Hepatic stellate cell (primary cell): Measurements from ENCODE around the gene LRRC58.
"Not testable (repeated sequence)": the region's sequence is repeated elsewhere in the genome, so short reads cannot be mapped to it uniquely, and the experiment has no call there.

Experiments
- DNase-seq: peaks from one replicate; pipeline ENCODE4 v3.0.0; 2011; ENCODE audit warnings: low spot score

The LRRC58 gene

GRCh38 chr3:120348991-120349854 lies at the start of gene LRRC58:
LRRC58 (minus strand) TSS chr3:120349354; CDS start chr3:120349243, 111 bp downstream.
- peak; percentile 92 for DNase-seq

- no peak for DNase-seq
Measured at GRCh38 chr3:120396469-120396868, 47.3 kb upstream of the LRRC58 start.

GRCh38 chr3:120394347-120394746 lies 45.2 kb upstream of the LRRC58 start:
- no peak for DNase-seq

- no peak for DNase-seq
Measured at GRCh38 chr3:120393761-120394160, 44.6 kb upstream of the LRRC58 start.

- no peak for DNase-seq
Measured at GRCh38 chr3:120393243-120393642, 44.1 kb upstream of the LRRC58 start.

GRCh38 chr3:120382941-120383447 lies 33.8 kb upstream of the LRRC58 start:
- DNase-seq: no peak

GRCh38 chr3:120381503-120381902 lies 32.3 kb upstream of the LRRC58 start:
- DNase-seq: no peak

- not testable (repeated sequence) for DNase-seq
Measured at GRCh38 chr3:120377948-120378347, 28.8 kb upstream of the LRRC58 start.

GRCh38 chr3:120370463-120370862 lies 21.3 kb upstream of the LRRC58 start:
- DNase-seq: no peak

GRCh38 chr3:120369037-120369467 lies 19.9 kb upstream of the LRRC58 start:
- DNase-seq: no peak

GRCh38 chr3:120368172-120368571 lies 19.0 kb upstream of the LRRC58 start:
- no peak for DNase-seq

GRCh38 chr3:120364821-120365220 lies 15.7 kb upstream of the LRRC58 start:
- DNase-seq: peak; percentile 30

GRCh38 chr3:120364101-120364500 lies 14.9 kb upstream of the LRRC58 start:
- no peak for DNase-seq

GRCh38 chr3:120357807-120358206 lies 8.7 kb upstream of the LRRC58 start:
- DNase-seq: no peak

GRCh38 chr3:120355486-120355885 lies 6.3 kb upstream of the LRRC58 start:
- DNase-seq: no peak

- DNase-seq: no peak
Measured at GRCh38 chr3:120353463-120353862, 4.3 kb upstream of the LRRC58 start.

- no peak for DNase-seq
Measured at GRCh38 chr3:120352017-120352416, 2.9 kb upstream of the LRRC58 start.

- DNase-seq: peak; percentile 61
Measured at GRCh38 chr3:120350401-120350941, 1.3 kb upstream of the LRRC58 start.

- no peak for DNase-seq
Measured at GRCh38 chr3:120349855-120350125, 636 bp upstream of the LRRC58 start.

GRCh38 chr3:120348065-120348990 lies 826 bp downstream of the LRRC58 start:
- peak; percentile 19 for DNase-seq

- DNase-seq: peak; percentile 11
Measured at GRCh38 chr3:120344349-120344748, 4.8 kb downstream of the LRRC58 start.

GRCh38 chr3:120341658-120342346 lies 7.4 kb downstream of the LRRC58 start:
- DNase-seq: no peak
